GM06990 (cell line): ENCODE results near the gene RAPGEF1.

Experiments
- DNase-seq: peaks from one replicate; pipeline ENCODE4 v3.0.0-alpha.2; 2011; ENCODE audit not compliant: insufficient read length; ENCODE audit errors: extremely low read depth
- H3K27me3 ChIP-seq: replicated peaks from 2 replicates; pipeline ENCODE4 v1.6.0; 2011; ENCODE audit warnings: low read length; ENCODE audit not compliant: control insufficient read depth, insufficient read depth
- H3K36me3 ChIP-seq: 2 replicates; pipeline ENCODE4 v1.5.1; 2011; ENCODE audit warnings: low read length; ENCODE audit not compliant: control insufficient read depth, insufficient read depth
- H3K4me3 ChIP-seq: replicated peaks from 2 replicates; pipeline ENCODE4 v1.5.1; 2011; ENCODE audit warnings: low read depth, mild to moderate bottlenecking, control low read depth, low read length
- TF ChIP-seq, protein P1 (sequence below): IDR thresholded peaks from 2 replicates; pipeline ENCODE4 v1.5.1; 2011; ENCODE audit warnings: low read length, control low read depth, mild to moderate bottlenecking, inconsistent platforms; ENCODE audit not compliant: insufficient read depth, poor library complexity, severe bottlenecking

Gene RAPGEF1

DNA sequence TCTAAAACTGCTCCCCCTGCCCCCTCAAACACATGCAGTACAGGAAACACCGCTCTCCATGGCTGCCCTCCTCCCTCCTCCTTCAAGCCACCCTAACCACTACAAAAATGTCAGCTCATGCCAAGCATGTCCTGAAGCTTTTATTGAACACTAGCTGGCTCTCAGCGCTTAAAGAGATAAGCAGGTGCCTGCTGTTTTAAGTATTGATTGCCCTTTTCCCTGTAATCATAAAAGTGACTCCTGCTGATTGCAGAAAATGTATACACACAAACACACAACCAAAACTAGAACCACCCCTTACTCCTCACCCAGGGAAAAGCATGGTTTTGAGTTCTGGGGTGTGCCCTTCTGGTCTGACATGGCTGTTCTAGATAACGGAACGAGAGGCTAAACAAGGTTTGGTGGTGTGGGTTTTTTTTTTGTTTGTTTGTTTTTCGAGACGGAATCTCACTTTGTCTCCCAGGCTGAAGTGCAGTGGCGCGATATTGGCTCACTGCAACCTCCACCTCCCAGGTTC, 205.1 kb downstream of the RAPGEF1 start:
- no peak overlapping the region for H3K4me3 ChIP-seq
- H3K27me3 ChIP-seq = no peaks in the 10 kb centered on the region
- TF ChIP-seq, protein P1, sequence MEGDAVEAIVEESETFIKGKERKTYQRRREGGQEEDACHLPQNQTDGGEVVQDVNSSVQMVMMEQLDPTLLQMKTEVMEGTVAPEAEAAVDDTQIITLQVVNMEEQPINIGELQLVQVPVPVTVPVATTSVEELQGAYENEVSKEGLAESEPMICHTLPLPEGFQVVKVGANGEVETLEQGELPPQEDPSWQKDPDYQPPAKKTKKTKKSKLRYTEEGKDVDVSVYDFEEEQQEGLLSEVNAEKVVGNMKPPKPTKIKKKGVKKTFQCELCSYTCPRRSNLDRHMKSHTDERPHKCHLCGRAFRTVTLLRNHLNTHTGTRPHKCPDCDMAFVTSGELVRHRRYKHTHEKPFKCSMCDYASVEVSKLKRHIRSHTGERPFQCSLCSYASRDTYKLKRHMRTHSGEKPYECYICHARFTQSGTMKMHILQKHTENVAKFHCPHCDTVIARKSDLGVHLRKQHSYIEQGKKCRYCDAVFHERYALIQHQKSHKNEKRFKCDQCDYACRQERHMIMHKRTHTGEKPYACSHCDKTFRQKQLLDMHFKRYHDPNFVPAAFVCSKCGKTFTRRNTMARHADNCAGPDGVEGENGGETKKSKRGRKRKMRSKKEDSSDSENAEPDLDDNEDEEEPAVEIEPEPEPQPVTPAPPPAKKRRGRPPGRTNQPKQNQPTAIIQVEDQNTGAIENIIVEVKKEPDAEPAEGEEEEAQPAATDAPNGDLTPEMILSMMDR = no peak
- H3K36me3 ChIP-seq = no peaks in the 10 kb centered on the region
- DNase-seq = no peak

DNA sequence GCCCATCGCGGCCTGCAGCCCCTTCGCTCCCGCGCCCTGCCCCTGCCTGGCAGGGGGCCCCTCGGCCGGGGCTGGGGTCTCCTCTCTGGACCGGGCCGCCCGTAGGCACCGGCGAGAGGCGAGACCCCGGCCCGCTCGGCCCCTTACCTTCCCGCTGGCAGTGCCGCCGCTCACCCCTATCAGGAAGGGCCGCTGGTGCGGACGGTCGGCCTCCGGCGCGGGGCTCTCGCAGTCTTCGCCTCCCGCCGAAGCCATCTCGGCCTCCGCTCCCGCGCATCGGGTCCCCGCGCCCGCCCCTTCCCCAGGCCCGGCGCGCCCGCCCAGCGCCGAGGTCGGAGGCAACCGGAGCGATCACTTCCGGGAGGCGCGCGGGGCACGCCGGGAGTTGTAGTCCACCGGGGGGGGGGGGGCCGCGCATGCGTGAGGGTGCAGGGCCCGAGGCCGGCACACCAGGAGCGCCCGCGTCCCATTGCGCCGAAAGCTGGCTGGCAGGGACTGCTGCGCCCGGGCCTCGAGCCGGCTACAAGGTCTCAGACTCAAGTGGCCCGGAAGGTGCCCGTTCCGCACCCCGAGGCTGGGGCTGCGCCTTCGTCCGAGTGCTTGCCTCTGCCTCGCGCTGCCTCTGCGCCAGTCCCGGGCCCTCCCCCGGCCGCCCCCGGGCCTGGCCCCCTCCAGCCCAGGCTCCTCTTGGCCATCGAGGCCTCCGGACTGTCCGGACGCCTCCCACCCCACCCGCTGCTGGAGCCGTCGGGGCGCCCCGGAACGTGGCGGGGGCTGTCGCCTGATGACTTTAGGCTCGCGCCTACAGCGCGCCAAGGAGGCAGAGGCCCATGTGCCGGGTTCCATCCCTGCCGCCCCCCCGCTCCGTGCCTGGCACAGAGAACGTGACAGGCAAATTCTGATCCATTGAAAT, 208.7 kb downstream of the RAPGEF1 start, which contains the start of gene UCK1:
TSS of gene UCK1 (minus strand) at position 344 of the 913 bp plus-strand sequence. CDS start at position 255, 89 bp downstream.
- Histone ChIP-seq H3K4me3 (peak within 1 kb of the TSS; percentile 90), H3K36me3 (peaks cover 10% of the 10 kb centered on the region), H3K27me3 (no peaks in the 10 kb centered on the region)
- peak; percentile 86 for DNase-seq
- TF ChIP-seq, protein P1 = no peak

DNA sequence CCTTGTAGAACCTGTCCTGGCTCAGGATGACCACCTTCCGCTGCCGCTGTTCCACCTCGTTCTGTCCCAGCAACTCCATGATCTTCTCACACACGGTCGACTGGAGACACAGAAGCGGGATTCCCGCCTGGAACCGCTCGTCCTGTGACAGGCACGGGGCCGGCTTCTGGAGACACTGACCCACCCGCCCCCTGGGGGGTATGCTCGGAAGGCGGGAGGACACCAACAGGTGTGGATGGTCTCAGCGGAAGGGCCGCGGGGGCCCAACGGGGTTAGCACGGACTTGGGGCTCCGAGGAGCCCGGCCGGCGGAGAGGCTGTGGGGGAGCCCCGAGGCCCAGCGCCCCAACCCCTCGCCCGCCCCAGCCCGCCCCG, 209.3 kb downstream of the RAPGEF1 start:
- Histone ChIP-seq H3K27me3 (no peaks in the 10 kb centered on the region), H3K36me3 (peaks cover 13% of the 10 kb centered on the region), H3K4me3 (peak overlapping the region; percentile 90)
- DNase-seq = no peak
- TF ChIP-seq, protein P1 = peak; percentile 19

DNA sequence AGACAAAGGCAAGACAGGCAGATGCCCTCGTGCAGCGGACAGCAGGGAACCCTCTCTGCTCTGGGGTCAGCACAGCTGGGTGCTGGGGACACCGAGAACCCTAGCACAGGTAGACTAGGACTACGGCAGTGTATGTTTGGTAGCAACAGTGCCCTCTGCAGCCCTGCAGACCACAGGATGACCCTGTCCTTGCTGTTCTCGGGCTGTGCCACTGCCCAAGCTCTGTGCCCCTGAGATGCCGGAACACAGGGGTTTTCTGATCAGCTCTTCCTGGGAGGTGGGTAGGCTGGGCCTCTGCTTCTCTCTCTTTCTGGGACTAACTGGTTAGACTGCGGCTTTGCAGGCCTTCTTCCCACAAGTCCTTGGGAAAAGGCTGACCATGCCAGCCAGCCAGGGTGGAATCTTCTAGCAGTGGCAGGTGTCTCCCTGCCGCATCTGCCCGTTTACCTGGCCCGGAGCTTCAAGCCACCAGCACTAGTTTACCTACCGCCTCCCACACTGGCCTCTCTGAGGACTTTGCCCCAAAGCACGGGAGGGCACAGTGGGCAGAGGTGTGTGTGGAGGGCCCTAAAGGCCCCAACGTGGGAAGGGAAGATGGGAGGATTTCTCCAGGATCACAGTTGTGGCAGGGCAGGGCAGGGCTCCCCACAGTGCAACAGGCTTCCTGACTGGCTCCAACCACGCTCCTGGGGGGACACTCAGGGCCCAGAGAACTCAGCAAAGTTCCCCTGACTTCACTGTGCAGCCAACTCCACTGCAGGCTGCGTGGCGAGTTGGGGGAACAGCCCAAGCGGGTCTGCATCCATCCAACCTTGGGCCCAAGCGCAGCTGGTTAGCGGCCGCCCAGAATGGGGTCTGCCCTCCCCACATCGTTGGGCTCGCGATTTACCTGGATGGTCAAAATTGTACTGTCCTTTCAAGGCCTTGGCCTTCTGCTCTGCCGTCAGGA, 210.0 kb downstream of the RAPGEF1 start:
- DNase-seq = no peak
- TF ChIP-seq, protein P1 = no peak
- Histone ChIP-seq H3K4me3 (peak overlapping the region; percentile 90), H3K36me3 (peaks cover 13% of the 10 kb centered on the region), H3K27me3 (no peaks in the 10 kb centered on the region)

DNA sequence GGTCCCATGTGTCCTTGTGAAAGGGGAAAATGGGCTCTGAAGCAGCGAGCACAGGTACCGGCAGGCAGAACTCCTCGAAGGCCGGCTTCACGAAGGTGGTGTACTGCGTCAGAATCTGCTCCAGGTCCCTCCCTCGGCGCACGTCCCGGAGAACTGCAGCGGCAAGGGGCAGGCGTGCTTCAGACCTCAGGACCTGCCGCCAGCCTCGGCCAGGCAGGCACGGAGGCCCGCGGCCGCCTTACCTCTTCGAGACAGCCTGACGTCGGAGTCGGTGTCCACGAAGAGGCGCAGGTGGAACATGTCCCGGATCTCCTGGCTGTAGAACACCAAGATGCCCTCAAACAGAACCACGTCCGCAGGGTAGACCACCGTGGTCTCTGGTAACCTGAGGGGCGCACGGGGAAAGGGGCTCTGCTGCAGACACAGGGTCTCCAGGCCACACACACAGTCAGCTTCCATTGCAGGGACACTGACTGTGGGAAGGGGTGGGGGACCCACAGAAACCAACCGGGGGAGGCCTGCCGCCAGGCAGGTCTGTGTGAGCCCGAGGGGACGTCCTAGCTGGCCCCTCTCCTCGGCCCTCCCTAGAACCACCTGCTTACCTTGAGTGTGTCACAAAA, 210.9 kb downstream of the RAPGEF1 start:
- TF ChIP-seq, protein P1 = no peak
- no peaks in the 10 kb centered on the region for H3K27me3 ChIP-seq
- H3K4me3 ChIP-seq = no peak overlapping the region
- H3K36me3 ChIP-seq = peaks cover 19% of the 10 kb centered on the region
- DNase-seq = no peak
